MG63 (cell line): ENCODE data around the gene TENM3. TPM values are rescaled to one million over a fixed set of nuclear protein-coding genes. Genes with fewer than 3 reads are reported as not detected.
"Not testable (repeated sequence)": the region's sequence is repeated elsewhere in the genome, so short reads cannot be mapped to it uniquely, and the experiment has no call there.

Source experiments
- DNase-seq: peaks from one replicate; pipeline ENCODE4 v3.0.0-alpha.2; 2020
- H3K27me3 ChIP-seq: fragments of 250-450 bp; sonication (Bioruptor Pico); 2 replicates; pipeline ENCODE4 v1.5.1; 2020; ENCODE audit warnings: mild to moderate bottlenecking, moderate library complexity
- H3K36me3 ChIP-seq: fragments of 250-450 bp; sonication (Bioruptor Pico); 2 replicates; pipeline ENCODE4 v1.5.1; 2020; ENCODE audit warnings: mild to moderate bottlenecking, moderate library complexity
- H3K4me3 ChIP-seq: fragments of 250-450 bp; sonication (Bioruptor Pico); 2 replicates; pipeline ENCODE4 v1.5.1; 2020; ENCODE audit warnings: mild to moderate bottlenecking, moderate library complexity
- H3K9me3 ChIP-seq: fragments of 250-450 bp; sonication (Bioruptor Pico); 2 replicates; pipeline ENCODE4 v1.5.1; 2020; ENCODE audit warnings: mild to moderate bottlenecking, moderate library complexity
- total RNA-seq: library from RNA; depleted of rRNA; stranded (reverse); fragments of >200 nt; shearing (Covaris generic); gene quantifications from 2 replicates; pipeline ENCODE4 v1.2.3, GENCODE V29; 2014; ENCODE audit warnings: low replicate concordance

The TENM3 gene
- total RNA-seq, 1 experiment from 2014 or later = 0.10 TPM

DNA sequence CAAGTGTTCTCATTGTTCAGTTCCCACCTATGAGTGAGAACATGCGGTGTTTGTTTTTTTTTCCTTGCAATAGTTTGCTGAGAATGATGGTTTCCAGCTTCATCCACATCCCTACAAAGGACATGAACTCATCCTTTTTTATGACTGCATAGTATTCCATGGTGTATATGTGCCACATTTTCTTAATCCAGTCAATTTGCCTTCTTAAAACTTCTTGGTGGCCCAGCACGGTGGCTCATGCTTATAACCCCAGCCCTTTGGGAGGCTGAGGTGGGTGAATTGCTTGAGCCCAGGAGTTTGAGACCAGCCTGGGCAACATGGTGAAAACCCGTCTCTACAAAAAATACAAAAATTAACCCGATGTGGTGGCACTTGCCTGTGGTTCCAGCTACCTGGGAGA is 942 bp upstream of the TENM3 start:
- not testable (repeated sequence) for H3K9me3 ChIP-seq, H3K4me3 ChIP-seq, H3K27me3 ChIP-seq, H3K36me3 ChIP-seq, DNase-seq

DNA sequence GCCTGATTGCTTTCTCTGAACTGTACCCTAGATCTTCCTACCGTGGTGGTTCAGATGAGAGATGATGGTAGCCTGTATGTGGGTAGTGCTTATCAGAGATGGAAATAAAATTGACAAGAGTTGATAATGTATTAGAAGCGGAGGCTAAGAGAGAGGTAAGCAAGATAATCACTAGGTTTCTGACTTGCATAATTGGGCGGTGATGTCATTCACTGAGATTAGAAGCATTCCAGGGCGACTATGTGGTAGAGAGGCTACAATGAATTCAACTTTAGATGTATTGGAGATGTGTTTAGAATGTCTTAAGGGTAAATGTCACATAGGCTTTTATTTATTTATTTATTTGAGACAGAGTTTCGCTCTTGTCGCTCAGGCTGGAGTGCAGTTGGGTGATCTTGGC is 415 bp upstream of the TENM3 start:
- no peak for DNase-seq
- H3K36me3 ChIP-seq = no peaks in the 10 kb centered on the region
- H3K4me3 ChIP-seq = no peak overlapping the region
- H3K27me3 ChIP-seq = no peaks in the 10 kb centered on the region
- no peaks in the 10 kb centered on the region for H3K9me3 ChIP-seq

DNA sequence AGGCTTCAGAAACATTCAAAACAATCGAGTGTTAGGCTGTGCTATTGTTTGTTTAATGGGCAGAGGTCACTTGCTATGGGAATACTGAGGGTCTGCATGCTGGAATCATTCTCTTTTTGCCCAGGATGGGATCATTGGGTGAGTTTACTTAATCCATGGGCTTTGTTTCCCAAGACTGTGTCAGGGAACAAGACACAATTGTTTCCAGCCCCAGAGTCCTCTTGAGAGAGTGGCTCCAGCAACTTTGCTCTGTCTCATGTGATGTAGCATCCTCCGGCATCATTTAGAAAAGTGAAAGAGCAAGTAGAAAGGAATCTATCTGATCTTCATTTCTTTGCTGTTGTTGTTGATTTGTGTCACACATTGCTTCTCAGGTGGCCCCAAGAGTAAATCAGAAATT is 1.8 kb downstream of the TENM3 start:
- Histone ChIP-seq H3K27me3 (no peaks in the 10 kb centered on the region), H3K36me3 (no peaks in the 10 kb centered on the region), H3K4me3 (no peak overlapping the region), H3K9me3 (no peaks in the 10 kb centered on the region)
- no peak for DNase-seq

DNA sequence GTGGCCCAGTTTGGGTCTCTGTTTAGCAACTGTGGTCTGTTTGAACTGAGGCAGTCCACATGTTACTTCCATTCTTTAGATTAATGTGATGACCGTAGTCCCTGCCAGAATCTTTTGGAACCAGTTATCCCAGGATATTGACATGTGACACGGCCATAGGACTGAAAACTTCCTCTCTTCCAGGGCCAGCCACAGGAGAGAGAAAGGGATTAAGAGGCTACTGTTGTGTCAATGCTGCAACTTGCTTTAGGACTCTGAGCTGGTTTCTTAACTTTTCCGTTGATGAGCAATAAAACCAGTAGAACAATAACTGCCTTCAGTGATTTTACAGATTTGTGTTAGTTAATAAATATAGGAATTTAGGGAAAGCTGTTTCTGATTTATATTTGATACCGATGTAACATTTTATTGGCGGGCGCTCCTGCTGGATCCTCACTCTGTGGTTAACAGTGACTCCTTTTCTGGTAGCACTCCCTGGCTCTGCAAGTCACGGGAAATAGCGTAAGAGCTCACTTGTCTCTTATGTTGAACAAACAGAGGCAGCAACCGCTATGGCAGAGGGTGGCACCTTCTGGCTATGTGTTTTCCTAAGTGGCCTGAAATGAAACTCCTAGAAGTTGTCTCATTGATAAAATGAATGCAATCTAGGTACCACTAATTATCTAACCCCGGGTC is 2.5 kb downstream of the TENM3 start:
- no peak overlapping the region for H3K4me3 ChIP-seq
- DNase-seq = no peak
- H3K9me3 ChIP-seq = no peaks in the 10 kb centered on the region
- H3K36me3 ChIP-seq = no peaks in the 10 kb centered on the region
- H3K27me3 ChIP-seq = no peaks in the 10 kb centered on the region

DNA sequence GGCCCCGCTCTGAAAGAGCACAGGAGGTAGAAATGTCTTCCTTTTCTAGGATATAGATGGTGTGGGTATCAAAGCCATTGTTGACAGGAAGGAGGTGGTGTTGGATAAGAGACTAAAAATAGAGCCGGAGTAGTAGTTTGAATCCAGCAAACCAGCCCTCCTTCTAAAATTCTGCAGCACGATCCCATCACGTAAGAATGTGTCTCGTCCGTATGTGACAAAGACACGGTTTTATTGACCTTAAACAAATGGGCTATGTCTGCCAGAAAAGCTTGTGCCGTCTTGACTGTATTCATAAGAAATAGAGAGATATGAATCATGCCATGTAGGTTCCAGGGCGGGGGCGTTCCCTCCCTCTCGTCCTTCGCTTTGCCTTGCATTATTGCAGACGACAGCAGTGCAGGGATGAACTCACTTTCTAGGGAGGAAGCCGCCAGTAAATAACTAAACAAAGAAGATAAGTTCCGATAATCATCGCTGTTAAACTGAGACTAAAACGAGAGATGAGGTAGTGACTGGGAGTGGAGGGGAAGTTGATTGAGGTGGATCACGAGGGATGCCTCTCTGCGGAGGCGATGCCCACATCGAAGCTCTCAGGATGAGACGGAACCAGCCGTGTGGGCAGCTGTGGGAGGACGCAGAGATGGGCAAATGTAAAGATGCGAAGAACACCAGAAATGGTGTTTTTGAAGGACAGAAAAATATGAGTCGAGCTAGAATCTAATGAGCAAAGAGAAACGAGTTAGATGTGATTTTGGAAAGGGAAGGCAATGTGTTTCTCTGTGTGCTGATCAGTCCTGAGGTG is 3.4 kb downstream of the TENM3 start:
- no peak for DNase-seq
- Histone ChIP-seq H3K4me3 (no peak overlapping the region), H3K36me3 (no peaks in the 10 kb centered on the region), H3K9me3 (no peaks in the 10 kb centered on the region), H3K27me3 (no peaks in the 10 kb centered on the region)

DNA sequence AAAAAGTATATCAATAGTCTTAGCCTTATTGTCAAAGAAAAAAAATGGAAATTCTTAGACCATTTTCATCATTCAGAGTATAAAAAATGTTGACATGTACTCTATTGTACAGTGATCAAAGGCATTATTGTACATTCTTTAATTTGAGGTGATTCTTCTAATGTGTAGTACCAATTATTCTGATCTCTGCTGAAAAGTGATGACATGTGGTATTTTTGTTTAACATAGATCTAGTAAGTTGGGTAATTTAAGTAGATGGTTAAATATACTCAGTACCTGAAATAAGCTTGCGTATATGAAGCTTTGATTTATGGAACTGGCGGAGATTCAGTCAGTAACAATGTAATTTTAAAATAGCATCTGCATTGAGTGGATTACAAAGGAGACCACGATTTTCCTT is 5.1 kb downstream of the TENM3 start:
- no peaks in the 10 kb centered on the region for H3K27me3 ChIP-seq
- no peaks in the 10 kb centered on the region for H3K36me3 ChIP-seq
- no peak for DNase-seq
- no peak overlapping the region for H3K4me3 ChIP-seq
- no peaks in the 10 kb centered on the region for H3K9me3 ChIP-seq

DNA sequence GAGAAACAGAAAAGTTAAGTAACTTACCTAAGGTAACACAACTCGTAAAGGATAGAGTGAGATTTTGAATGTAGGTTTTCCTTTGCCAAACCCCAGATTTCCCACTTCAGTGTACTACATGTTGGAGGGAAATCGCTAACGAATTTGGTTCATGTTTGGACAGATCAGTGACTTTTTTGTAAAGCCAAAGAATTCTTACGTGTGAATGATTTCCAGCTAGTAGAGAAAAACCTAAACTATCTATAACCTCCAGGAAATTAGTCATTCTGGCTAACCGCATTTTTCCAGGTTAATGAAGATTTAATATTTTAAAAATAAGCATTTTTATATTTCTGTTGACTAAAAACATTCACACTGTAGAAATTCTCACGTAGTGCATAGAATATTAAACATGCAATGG is 7.2 kb downstream of the TENM3 start:
- H3K9me3 ChIP-seq = no peaks in the 10 kb centered on the region
- no peak overlapping the region for H3K4me3 ChIP-seq
- no peaks in the 10 kb centered on the region for H3K36me3 ChIP-seq
- DNase-seq = no peak
- H3K27me3 ChIP-seq = no peaks in the 10 kb centered on the region

DNA sequence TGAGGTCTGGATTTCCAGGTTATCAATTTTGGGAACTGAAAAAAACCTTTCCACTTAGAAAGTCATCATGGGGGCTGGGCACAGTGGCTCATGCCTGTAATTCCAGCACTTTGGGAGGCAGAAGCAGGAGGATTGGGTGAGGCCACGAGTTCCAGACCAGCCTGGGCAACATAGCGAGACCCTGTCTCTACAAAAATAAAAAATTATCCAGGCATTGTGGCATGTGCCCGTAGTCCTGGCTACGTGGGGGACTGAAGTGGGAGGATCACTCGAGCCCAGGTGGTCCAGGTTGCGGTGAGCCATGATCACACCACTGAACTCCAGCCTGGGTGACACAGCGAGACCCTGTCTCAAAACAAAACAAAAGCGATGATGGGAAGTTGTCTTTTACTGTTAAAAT is 7.9 kb downstream of the TENM3 start:
- no peak overlapping the region for H3K4me3 ChIP-seq
- H3K27me3 ChIP-seq = no peaks in the 10 kb centered on the region
- DNase-seq = no peak
- no peaks in the 10 kb centered on the region for H3K36me3 ChIP-seq
- H3K9me3 ChIP-seq = no peaks in the 10 kb centered on the region

DNA sequence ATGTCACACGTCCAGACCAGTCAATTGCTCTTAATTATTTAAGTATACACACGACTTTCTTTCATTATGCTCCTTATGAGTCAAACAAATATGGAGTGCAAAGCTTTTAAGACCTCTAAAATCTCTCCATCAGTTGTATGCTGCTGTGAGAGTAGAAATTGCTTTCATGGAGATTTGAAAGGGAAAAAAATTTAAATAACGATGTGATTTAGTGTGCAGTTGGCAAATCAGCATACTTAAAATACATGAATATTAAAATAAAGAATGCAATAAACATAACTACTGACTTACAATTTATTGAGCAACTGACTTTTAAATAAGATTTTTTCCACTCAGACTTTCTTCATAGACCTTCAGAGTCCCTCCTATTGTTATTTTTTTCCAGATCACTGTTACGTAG is 9.0 kb downstream of the TENM3 start:
- Histone ChIP-seq H3K27me3 (no peaks in the 10 kb centered on the region), H3K4me3 (no peak overlapping the region), H3K36me3 (no peaks in the 10 kb centered on the region), H3K9me3 (no peaks in the 10 kb centered on the region)
- DNase-seq = no peak

DNA sequence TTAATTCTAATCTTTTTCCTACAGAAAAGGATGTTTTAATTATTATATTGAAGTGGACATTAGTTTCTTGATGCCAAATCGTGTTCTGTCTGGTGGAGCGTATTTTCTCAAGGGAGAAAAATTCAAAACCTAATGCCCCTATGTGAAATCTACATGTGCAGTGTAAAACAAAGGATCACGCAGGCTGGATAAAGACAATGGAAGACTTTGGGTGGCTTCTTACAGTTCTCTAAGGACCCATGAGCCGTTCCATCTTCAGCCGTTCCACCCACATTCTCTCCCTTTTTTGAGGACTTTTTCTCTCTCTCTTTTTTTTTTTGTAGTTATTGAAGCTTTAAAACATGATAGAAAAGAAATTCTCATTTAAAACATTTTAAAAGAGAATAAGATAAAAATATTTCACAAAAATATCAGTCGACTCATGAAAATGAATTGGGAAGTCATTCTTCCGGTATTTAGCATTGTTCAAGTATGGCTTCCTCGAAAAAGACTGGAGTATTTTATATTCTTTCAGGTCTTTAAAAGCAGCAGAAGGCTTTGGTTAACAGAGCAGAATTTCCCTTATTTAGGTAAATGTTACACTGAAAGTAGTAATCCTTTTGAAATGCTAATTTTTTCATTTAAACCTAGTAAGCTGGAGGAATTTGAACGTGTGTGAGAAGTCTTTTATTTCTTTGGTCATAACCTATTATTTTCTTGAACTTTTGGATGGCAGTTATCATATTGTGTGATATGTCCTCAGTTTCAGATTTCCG is 11.0 kb downstream of the TENM3 start:
- H3K4me3 ChIP-seq = no peak overlapping the region
- no peaks in the 10 kb centered on the region for H3K36me3 ChIP-seq
- no peaks in the 10 kb centered on the region for H3K9me3 ChIP-seq
- H3K27me3 ChIP-seq = no peaks in the 10 kb centered on the region
- DNase-seq = no peak

DNA sequence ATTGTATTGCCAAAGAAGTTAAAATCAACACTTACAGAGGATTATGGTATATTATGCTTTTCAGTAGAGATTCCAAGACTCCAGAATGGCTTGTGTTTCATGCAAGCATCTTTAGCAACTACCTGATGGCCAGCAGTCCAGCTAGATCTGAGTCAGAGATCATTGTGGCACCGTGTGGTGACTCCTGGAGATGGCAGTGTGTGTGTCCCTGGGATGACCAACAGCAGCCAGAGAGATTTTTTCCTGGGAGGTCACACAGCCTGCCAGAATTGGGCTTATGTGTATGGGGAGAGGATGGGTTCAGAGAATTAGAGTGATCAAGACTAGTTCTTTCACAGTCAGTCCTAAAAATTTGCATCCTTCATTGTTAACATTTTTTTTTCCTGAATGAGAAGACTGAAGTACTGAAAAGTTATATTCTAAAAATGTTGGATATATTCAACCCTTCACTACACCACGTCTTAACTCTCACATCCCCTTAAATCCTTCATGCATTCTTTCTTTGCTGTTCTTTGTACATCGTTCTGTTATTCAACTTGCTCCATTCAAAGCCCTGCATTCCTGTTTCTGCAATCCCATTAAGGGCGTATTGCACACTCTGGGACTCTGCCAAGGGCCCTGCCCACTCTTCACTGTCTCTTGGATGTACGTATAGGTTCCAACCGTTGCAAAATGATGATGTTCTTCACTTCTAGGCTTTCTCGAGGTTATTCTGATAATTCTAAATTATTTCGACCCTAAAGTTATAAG is 12.4 kb downstream of the TENM3 start:
- H3K27me3 ChIP-seq = no peaks in the 10 kb centered on the region
- no peak for DNase-seq
- no peak overlapping the region for H3K4me3 ChIP-seq
- H3K9me3 ChIP-seq = no peaks in the 10 kb centered on the region
- no peaks in the 10 kb centered on the region for H3K36me3 ChIP-seq

DNA sequence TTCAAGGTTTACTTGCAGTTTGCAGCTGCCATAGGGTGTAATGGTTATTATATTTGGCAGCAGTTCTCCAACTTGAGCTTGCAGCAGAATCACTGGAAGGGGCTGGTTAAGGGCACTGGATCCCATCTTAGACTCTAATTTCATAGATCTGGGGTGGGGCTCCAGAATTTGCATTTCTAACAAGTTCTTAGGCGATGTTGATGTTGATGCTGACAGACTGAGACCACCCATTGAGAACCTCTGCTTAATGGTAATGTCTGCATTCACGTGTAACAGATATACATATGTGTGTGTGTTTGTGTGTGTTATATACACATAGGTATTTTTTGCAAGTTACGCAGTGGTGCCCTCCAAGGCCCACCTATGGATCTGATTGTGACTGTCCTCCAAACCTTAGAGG is 13.8 kb downstream of the TENM3 start:
- no peaks in the 10 kb centered on the region for H3K9me3 ChIP-seq
- H3K4me3 ChIP-seq = no peak overlapping the region
- H3K36me3 ChIP-seq = no peaks in the 10 kb centered on the region
- DNase-seq = no peak
- H3K27me3 ChIP-seq = no peaks in the 10 kb centered on the region

DNA sequence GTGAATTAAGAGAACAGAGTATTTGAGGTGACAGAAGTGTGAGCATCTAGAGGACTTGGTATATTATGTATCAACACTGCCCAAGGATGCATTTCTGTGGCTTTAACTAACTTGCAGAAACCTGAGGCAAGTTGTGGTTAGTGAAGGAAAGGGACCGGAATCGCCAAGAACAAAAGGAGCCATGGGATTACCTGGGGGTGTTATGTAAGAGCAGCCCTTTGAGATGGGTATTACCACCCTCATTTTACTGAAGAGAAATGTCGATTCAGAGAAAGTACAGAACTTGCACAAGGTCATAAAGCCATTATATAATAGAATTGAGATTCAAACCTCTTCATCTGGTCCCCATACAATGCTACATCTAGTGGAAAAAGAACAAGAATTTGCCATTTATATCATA is 14.3 kb downstream of the TENM3 start:
- Histone ChIP-seq H3K4me3 (no peak overlapping the region), H3K9me3 (no peaks in the 10 kb centered on the region), H3K36me3 (no peaks in the 10 kb centered on the region), H3K27me3 (no peaks in the 10 kb centered on the region)
- no peak for DNase-seq

DNA sequence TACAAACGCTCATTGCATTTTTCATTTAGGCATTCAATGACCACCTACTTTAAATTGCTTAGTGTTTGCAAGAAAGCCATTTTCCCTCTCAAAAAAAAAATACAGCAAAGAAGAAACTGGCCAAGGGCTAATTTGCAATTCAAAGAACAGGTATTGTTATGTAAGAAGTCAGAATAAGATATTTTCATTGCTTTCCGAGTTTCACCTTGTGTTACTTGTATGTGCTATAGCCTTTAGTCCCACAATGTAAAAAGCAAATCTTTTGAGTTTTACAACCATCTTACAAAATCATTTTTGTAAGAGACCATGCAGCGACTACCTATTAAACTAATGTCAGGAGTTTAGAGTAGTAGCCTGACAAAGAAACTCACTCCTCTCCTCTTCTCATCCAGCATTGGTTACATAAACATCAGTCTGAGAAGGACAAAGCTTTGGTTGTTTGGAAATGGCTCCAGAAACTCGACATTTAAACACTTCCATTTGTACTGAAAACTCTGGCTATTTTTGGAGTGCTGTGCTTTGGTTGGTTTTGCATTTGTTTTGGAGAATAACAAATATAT is 15.3 kb downstream of the TENM3 start:
- DNase-seq = no peak
- Histone ChIP-seq H3K27me3 (no peaks in the 10 kb centered on the region), H3K36me3 (no peaks in the 10 kb centered on the region), H3K9me3 (no peaks in the 10 kb centered on the region), H3K4me3 (no peak overlapping the region)

DNA sequence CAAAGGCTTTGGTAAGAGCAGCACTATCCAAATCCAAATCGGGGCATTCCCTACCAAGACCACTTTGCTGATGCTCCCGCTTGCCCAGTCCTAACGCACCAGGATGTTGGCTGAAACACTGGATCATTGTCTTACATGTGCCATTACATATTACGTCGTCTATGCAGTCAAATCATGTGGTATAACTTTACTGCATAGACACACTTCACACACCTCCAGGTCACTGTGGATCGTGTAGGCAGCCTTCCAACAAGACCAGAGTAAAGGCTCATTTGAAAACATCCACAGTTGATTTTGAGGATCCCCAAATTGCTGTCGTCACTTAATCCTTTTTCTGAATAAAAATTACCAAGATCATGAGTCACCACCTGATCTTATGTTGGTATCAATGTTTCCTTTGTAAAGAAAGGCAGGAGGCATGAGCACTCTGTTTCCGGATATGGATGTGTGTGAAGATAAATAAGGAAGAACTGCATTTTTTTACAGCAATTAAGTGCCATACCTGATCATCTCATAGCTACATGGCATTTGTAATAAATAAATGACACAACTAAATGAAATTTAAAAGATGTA is 18.5 kb downstream of the TENM3 start:
- Histone ChIP-seq H3K9me3 (no peaks in the 10 kb centered on the region), H3K27me3 (no peaks in the 10 kb centered on the region), H3K36me3 (no peaks in the 10 kb centered on the region), H3K4me3 (no peak overlapping the region)
- DNase-seq = no peak

DNA sequence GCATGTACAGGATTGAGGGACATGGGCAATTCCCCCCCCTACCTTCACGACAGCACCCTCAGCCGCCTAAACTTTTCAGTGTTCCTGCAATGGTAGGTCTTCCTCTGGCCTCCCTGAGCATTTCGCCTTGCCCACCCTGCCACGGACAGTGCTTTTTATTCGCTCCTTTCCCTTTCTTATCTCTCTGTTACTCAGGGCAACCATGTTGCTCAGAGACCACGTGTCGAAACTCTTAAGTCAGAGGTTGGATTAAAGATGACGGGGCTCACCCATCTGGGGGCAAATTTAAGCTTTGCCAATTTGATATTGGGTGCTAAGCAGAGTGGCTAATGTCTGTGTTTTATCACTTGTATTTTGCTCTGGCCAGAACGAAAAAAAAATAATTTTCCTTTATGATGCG is 20.4 kb downstream of the TENM3 start:
- DNase-seq = no peak
- H3K36me3 ChIP-seq = no peaks in the 10 kb centered on the region
- no peak overlapping the region for H3K4me3 ChIP-seq
- no peaks in the 10 kb centered on the region for H3K9me3 ChIP-seq
- H3K27me3 ChIP-seq = no peaks in the 10 kb centered on the region
